Mucosa of stomach (tissue), 1 donor: ENCODE measurements around the gene GLOD5.
"Not testable (repeated sequence)": the region's sequence is repeated elsewhere in the genome, so short reads cannot be mapped to it uniquely, and the experiment has no call there.

ENCODE experiments used
- H3K27me3 ChIP-seq: one replicate; pipeline ENCODE4 v1.7.0; 2013; ENCODE audit warnings: mild to moderate bottlenecking, low read length; ENCODE audit not compliant: control insufficient read depth, insufficient read depth
- H3K36me3 ChIP-seq: one replicate; pipeline ENCODE4 v1.7.0; 2013; ENCODE audit warnings: low read length; ENCODE audit not compliant: control insufficient read depth, insufficient read depth
- H3K4me1 ChIP-seq: one replicate; pipeline ENCODE4 v1.7.0; 2013; ENCODE audit warnings: mild to moderate bottlenecking, low read length; ENCODE audit not compliant: control insufficient read depth, insufficient read depth
- H3K4me3 ChIP-seq: one replicate; pipeline ENCODE4 v1.7.0; 2013; ENCODE audit warnings: low read length
- H3K9ac ChIP-seq: one replicate; pipeline ENCODE4 v1.7.0; 2013; ENCODE audit warnings: mild to moderate bottlenecking, low read length, moderate library complexity
- H3K9me3 ChIP-seq: one replicate; pipeline ENCODE4 v1.7.0; 2013; ENCODE audit warnings: mild to moderate bottlenecking, low read length, moderate library complexity; ENCODE audit not compliant: control insufficient read depth
- donor health status: Pancreatic carcinoma.

GLOD5 gene

GRCh38 chrX:48801280-48802088 is 39.9 kb downstream of the GLOD5 start, which contains the start of gene HDAC6:
Gene HDAC6 (plus strand): TSS chrX:48802067. CDS start chrX:48802693, 626 bp downstream.
- no peaks in the 10 kb centered on the region for H3K36me3 ChIP-seq
- no peaks in the 10 kb centered on the region for H3K9me3 ChIP-seq
- peaks cover 14% of the 10 kb centered on the region for H3K4me1 ChIP-seq
- peak within 1 kb of the TSS; percentile 88 for H3K9ac ChIP-seq
- peak within 1 kb of the TSS; percentile 67 for H3K4me3 ChIP-seq
- H3K27me3 ChIP-seq = no peaks in the 10 kb centered on the region

GRCh38 chrX:48802089-48802904 is 40.8 kb downstream of the GLOD5 start:
- peaks cover 14% of the 10 kb centered on the region for H3K4me1 ChIP-seq
- H3K9me3 ChIP-seq = no peaks in the 10 kb centered on the region
- no peaks in the 10 kb centered on the region for H3K27me3 ChIP-seq
- H3K9ac ChIP-seq = peak overlapping the region; percentile 88
- peak overlapping the region; percentile 50 for H3K4me3 ChIP-seq
- H3K36me3 ChIP-seq = no peaks in the 10 kb centered on the region

DNA sequence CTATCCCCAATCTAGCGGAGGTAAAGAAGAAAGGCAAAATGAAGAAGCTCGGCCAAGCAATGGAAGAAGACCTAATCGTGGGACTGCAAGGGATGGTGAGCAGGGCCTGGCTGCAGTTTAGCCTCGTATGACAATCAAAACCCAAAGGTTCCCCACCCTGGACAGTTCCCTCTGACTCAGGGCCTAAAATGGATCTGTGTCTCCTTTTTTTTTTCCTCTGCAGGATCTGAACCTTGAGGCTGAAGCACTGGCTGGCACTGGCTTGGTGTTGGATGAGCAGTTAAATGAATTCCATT is 41.3 kb downstream of the GLOD5 start:
- H3K9me3 ChIP-seq = no peaks in the 10 kb centered on the region
- peak overlapping the region; percentile 88 for H3K9ac ChIP-seq
- peak overlapping the region; percentile 50 for H3K4me3 ChIP-seq
- no peaks in the 10 kb centered on the region for H3K36me3 ChIP-seq
- H3K4me1 ChIP-seq = peaks cover 14% of the 10 kb centered on the region
- H3K27me3 ChIP-seq = no peaks in the 10 kb centered on the region

DNA sequence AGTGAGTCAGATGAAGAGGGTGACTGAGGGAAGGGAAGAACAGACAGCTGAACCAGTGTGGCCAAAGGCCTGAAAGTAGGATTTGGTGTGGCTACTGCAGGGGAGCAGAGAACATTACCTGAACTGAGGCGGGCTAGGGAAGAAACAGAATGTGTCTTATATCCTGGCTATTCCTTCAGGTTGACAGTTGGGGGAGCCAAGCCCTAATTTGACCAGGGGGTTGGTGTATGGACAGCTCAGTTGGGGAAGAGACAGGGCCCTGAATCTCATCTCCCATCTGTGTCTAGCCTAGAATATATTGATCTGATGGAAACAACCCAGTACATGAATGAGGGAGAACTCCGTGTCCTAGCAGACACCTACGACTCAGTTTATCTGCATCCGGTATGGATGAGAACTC is 44.5 kb downstream of the GLOD5 start:
- no peaks in the 10 kb centered on the region for H3K9me3 ChIP-seq
- no peak overlapping the region for H3K9ac ChIP-seq
- H3K4me1 ChIP-seq = peaks cover 7% of the 10 kb centered on the region
- H3K27me3 ChIP-seq = no peaks in the 10 kb centered on the region
- no peaks in the 10 kb centered on the region for H3K36me3 ChIP-seq
- H3K4me3 ChIP-seq = no peak overlapping the region

DNA sequence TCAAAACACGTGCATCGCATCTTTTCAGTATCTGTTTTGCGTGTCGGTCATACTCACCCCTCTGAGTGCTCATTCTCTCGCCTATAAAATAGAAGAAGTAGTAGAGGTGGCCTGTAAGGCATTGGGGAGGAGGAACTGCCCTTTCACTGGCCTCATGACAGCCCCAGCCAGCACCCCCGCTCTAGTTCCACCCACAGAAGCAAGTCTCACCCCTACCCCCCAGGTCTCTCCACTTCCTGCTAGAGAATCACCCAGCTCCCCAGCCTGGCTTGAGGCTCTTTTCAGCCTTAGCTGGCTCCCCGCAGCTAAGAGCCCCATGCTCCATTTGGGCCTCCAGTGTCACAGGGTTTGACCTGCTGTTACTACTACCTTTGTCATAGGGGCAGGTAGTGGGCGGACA is 52.1 kb downstream of the GLOD5 start:
- H3K4me1 ChIP-seq = no peaks in the 10 kb centered on the region
- H3K9ac ChIP-seq = no peak overlapping the region
- H3K4me3 ChIP-seq = no peak overlapping the region
- no peaks in the 10 kb centered on the region for H3K9me3 ChIP-seq
- H3K27me3 ChIP-seq = no peaks in the 10 kb centered on the region
- H3K36me3 ChIP-seq = no peaks in the 10 kb centered on the region

- H3K9me3 ChIP-seq = no peaks in the 10 kb centered on the region
- no peak overlapping the region for H3K4me3 ChIP-seq
- H3K4me1 ChIP-seq = no peaks in the 10 kb centered on the region
- H3K36me3 ChIP-seq = no peaks in the 10 kb centered on the region
- H3K9ac ChIP-seq = no peak overlapping the region
- no peaks in the 10 kb centered on the region for H3K27me3 ChIP-seq
These were observed 53.2 kb downstream of the GLOD5 start for GRCh38 chrX:48814722-48815121.

DNA sequence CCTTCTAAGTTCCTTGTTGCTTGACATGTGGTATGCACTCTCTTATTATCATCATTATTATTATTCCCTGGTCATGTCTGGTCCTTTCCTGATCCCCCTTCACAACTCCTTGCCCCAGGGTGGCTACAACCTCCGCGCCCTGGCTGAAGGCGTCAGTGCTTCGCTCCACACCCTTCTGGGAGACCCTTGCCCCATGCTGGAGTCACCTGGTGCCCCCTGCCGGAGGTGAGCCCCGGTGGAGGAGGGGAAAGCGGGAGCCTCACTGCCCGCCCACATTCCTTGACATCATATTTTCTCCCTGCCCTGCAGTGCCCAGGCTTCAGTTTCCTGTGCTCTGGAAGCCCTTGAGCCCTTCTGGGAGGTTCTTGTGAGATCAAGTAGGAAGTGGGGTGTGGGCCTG is 53.7 kb downstream of the GLOD5 start:
- Histone ChIP-seq H3K36me3 (no peaks in the 10 kb centered on the region), H3K4me3 (no peak overlapping the region), H3K4me1 (no peaks in the 10 kb centered on the region), H3K9me3 (no peaks in the 10 kb centered on the region), H3K27me3 (no peaks in the 10 kb centered on the region), H3K9ac (no peak overlapping the region)

DNA sequence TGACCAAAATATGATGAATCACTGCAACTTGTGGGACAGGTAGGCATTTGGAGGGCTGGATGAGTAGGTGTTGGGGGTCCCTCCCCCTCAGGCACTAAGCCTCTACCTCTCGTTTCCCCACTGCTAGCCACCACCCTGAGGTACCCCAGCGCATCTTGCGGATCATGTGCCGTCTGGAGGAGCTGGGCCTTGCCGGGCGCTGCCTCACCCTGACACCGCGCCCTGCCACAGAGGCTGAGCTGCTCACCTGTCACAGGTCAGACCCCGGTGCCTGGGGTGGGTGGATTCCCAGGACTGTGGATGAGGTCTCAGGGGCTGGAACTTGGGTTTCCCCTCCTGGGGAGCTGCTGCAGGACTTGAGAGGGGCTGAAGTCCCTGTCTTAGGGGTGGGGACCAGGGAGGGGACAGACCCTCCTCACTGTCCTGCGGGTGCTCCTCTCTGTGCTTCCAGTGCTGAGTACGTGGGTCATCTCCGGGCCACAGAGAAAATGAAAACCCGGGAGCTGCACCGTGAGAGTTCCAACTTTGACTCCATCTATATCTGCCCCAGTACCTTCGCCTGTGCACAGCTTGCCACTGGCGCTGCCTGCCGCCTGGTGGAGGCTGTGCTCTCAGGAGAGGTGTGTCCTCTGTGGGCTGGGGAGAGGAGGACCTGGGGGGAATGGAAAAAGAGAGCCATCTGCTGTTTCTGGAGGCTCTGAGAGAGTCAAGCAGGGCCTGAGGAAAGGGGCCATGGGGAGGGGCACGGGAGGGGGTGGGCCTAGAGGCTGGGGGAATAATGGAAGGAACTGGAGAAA is 54.7 kb downstream of the GLOD5 start:
- no peaks in the 10 kb centered on the region for H3K36me3 ChIP-seq
- H3K4me1 ChIP-seq = no peaks in the 10 kb centered on the region
- H3K9ac ChIP-seq = no peak overlapping the region
- H3K27me3 ChIP-seq = no peaks in the 10 kb centered on the region
- H3K4me3 ChIP-seq = no peak overlapping the region
- no peaks in the 10 kb centered on the region for H3K9me3 ChIP-seq

- H3K9ac ChIP-seq = no peak overlapping the region
- H3K4me1 ChIP-seq = no peaks in the 10 kb centered on the region
- no peaks in the 10 kb centered on the region for H3K36me3 ChIP-seq
- H3K27me3 ChIP-seq = no peaks in the 10 kb centered on the region
- H3K4me3 ChIP-seq = no peak overlapping the region
- no peaks in the 10 kb centered on the region for H3K9me3 ChIP-seq
These were observed 56.6 kb downstream of the GLOD5 start for GRCh38 chrX:48818098-48818497.

DNA sequence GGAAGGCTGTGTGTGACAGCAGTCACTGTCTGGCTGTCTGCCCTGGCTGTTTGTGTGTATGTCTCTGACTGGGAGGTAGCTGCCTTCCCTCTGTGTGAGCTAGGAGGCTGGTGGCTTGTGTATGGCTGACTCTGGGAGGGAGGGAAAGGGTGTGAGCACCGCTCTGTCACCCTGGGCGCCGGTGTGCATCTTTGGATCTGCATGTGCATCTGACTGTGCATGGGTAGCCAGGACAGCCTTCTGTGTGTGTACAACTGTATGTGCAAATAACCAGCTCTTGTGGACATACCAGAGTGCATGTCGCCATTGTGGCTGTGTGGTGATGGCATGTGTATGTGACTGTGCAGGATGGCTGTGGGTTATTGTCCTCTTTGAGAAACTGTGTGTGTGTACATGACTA is 57.3 kb downstream of the GLOD5 start:
- Histone ChIP-seq H3K9ac (no peak overlapping the region), H3K4me1 (no peaks in the 10 kb centered on the region), H3K4me3 (no peak overlapping the region), H3K36me3 (no peaks in the 10 kb centered on the region), H3K27me3 (no peaks in the 10 kb centered on the region), H3K9me3 (no peaks in the 10 kb centered on the region)

- not testable (repeated sequence) for H3K36me3 ChIP-seq, H3K9ac ChIP-seq, H3K9me3 ChIP-seq, H3K4me3 ChIP-seq, H3K27me3 ChIP-seq, H3K4me1 ChIP-seq
These were observed 57.8 kb downstream of the GLOD5 start for GRCh38 chrX:48819394-48819793.

GRCh38 chrX:48823053-48823452 is 61.5 kb downstream of the GLOD5 start:
- Histone ChIP-seq H3K4me1 (no peaks in the 10 kb centered on the region), H3K9ac (no peak overlapping the region), H3K36me3 (no peaks in the 10 kb centered on the region), H3K4me3 (no peak overlapping the region), H3K9me3 (no peaks in the 10 kb centered on the region), H3K27me3 (no peaks in the 10 kb centered on the region)
